Duodenal mucosa (tissue), 2 donors: ENCODE results near the gene ADIG.

Experiments used
- H3K27ac ChIP-seq: one replicate; pipeline ENCODE4 v1.7.0; 2013; ENCODE audit warnings: low read depth, low read length
- H3K27me3 ChIP-seq, 2 donors: one replicate each; pipeline ENCODE4 v1.7.0; 2013; ENCODE audit warnings: low read length in 2 of 2, control low read depth in 1 of 2; ENCODE audit not compliant: insufficient read depth in 2 of 2, control insufficient read depth in 1 of 2
- H3K36me3 ChIP-seq, 2 donors: one replicate each; pipeline ENCODE4 v1.7.0; 2013; ENCODE audit warnings: low read length in 2 of 2, control low read depth in 1 of 2; ENCODE audit not compliant: insufficient read depth in 2 of 2, control insufficient read depth in 1 of 2
- H3K4me1 ChIP-seq, 2 donors: one replicate each; pipeline ENCODE4 v1.7.0; 2013; ENCODE audit warnings: low read length in 2 of 2, control low read depth in 1 of 2; ENCODE audit not compliant: insufficient read depth in 2 of 2, control insufficient read depth in 1 of 2
- H3K4me3 ChIP-seq, 2 donors: one replicate each; pipeline ENCODE4 v1.7.0; 2013; ENCODE audit warnings: low read length in 2 of 2, low read depth in 1 of 2
- H3K9ac ChIP-seq, 2 donors: one replicate each; pipeline ENCODE4 v1.7.0; 2013; ENCODE audit warnings: low read length in 2 of 2, low read depth in 1 of 2
- H3K9me3 ChIP-seq, 2 donors: one replicate each; pipeline ENCODE4 v1.7.0; 2013; ENCODE audit warnings: low read length in 2 of 2, control low read depth in 1 of 2; ENCODE audit not compliant: control insufficient read depth in 1 of 2

ADIG gene

DNA sequence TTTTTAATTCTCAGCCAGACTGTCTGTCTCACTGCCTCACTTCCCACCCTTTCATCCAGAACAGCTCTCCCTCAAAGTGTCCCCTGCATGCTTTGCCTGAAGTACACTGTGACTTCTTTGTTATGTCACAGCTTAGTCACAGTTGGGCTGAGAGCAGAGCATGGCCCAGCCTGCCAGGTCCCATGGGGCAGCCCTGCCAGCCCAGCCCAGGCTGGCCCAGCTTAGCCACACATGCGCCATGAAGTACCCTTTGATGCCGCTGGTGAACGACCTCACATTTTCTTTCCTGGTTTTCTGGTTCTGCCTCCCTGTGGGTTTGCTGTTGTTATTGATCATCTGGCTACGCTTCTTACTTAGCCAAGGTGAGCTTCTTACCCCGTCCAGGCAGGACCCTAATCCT, at the start of gene ADIG:
Gene ADIG, plus strand, starts transcription at position 185 of the 400 bp plus-strand sequence. Its CDS starts 54 bp downstream, at position 239.
- no peaks in the 10 kb centered on the region for H3K9me3 ChIP-seq
- H3K27me3 ChIP-seq = no peaks in the 10 kb centered on the region

DNA sequence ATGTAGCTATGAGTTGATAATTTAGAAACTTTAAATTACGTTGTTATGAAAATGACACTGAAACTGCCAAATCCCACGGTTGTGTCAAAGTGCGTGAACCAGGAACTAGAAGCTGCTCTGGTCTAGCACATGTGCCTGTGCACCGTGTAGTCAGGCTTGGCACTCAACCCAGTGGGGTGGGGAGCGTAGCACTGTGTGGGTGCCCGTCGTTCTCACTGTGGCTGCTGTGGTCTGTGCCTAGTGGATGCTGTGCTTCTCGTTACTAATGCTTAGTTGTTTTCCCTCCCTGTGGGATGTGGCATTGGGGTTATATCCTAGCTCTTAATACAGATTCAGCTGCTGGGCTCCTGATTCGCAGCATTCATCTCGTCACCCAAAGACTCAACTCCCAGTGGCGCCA, 46.2 kb upstream of the ADIG start:
- Histone ChIP-seq H3K27me3 (no peaks in the 10 kb centered on the region), H3K36me3 (peaks cover 44 to 75% of the 10 kb centered on the region in 2 donors), H3K9me3 (no peaks in the 10 kb centered on the region), H3K9ac (no peak overlapping the region), H3K4me1 (no peaks in the 10 kb centered on the region), H3K27ac (no peak overlapping the region), H3K4me3 (no peak overlapping the region)

More for the DNA sequence above, at the start of gene ADIG:
- Histone ChIP-seq H3K4me1 (no peaks in the 10 kb centered on the region), H3K9ac (no peak within 1 kb of the TSS), H3K27ac (no peak within 1 kb of the TSS), H3K36me3 (peaks cover 4 to 10% of the 10 kb centered on the region in 2 donors), H3K4me3 (no peak within 1 kb of the TSS)

DNA sequence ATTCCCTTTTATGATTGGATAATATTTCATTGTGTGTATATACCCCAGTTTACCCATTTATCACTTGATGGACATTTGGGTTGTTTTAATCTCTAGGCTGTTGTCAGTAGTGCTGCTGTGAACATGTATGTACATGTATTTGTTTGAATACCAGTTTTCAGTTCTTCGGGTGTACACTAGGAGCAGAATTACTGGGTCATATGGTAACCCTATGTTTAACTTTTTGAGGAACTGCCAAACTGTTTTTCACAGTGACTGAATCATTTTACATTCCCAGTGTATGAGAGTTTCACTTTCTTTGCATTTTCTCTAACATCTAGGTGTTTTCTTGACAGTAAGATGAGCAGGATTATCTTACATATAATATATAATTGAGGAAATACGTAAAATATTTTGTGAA, 44.7 kb upstream of the ADIG start:
- H3K27ac ChIP-seq = no peak overlapping the region
- H3K9ac ChIP-seq = no peak overlapping the region
- H3K4me1 ChIP-seq = no peaks in the 10 kb centered on the region
- peaks cover 52 to 84% of the 10 kb centered on the region in 2 donors for H3K36me3 ChIP-seq
- H3K9me3 ChIP-seq = no peaks in the 10 kb centered on the region
- no peak overlapping the region for H3K4me3 ChIP-seq
- no peaks in the 10 kb centered on the region for H3K27me3 ChIP-seq

DNA sequence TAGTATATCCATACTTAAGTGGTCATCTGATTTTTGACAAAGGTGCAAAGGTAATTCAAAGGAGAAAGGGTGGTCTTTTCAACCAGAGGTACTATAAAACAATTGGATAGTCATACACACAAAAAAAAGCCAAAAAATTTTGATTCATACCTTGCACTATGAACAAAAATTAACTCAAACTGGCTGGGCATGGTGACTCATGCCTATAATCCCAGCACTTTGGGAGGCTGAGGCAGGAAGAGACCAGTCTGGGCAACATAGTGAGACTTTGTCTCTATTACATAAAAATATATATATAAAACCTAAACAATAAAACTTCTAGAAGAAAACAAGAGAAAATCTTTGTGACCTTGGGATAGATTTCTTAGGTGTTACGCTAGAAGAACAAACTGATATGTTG, 43.8 kb upstream of the ADIG start:
- H3K4me1 ChIP-seq = no peaks in the 10 kb centered on the region
- no peak overlapping the region for H3K27ac ChIP-seq
- no peak overlapping the region for H3K9ac ChIP-seq
- no peaks in the 10 kb centered on the region for H3K9me3 ChIP-seq
- no peaks in the 10 kb centered on the region for H3K27me3 ChIP-seq
- H3K4me3 ChIP-seq = no peak overlapping the region
- H3K36me3 ChIP-seq = peaks cover 61 to 84% of the 10 kb centered on the region in 2 donors

DNA sequence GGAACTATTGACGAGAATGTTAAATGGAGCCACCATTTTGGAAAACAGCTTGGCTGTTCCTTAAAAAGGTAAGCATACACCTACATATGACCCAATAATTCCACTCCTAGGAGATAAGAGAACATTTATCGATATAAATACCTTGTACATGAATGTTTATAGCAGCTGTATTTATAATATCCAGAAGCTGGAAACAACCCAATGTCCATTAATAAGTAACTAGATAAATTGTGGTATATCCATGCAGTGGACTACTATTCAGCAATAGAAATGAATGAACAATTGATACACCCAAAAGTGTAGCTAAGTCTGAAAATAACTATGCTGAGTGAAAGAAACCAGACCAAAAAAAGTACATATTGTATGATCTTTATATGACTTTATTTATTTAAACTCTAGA, 42.2 kb upstream of the ADIG start:
- H3K4me3 ChIP-seq = no peak overlapping the region
- no peaks in the 10 kb centered on the region for H3K27me3 ChIP-seq
- H3K9ac ChIP-seq = no peak overlapping the region
- H3K4me1 ChIP-seq = no peaks in the 10 kb centered on the region
- peaks cover 66 to 87% of the 10 kb centered on the region in 2 donors for H3K36me3 ChIP-seq
- no peaks in the 10 kb centered on the region for H3K9me3 ChIP-seq
- H3K27ac ChIP-seq = no peak overlapping the region

DNA sequence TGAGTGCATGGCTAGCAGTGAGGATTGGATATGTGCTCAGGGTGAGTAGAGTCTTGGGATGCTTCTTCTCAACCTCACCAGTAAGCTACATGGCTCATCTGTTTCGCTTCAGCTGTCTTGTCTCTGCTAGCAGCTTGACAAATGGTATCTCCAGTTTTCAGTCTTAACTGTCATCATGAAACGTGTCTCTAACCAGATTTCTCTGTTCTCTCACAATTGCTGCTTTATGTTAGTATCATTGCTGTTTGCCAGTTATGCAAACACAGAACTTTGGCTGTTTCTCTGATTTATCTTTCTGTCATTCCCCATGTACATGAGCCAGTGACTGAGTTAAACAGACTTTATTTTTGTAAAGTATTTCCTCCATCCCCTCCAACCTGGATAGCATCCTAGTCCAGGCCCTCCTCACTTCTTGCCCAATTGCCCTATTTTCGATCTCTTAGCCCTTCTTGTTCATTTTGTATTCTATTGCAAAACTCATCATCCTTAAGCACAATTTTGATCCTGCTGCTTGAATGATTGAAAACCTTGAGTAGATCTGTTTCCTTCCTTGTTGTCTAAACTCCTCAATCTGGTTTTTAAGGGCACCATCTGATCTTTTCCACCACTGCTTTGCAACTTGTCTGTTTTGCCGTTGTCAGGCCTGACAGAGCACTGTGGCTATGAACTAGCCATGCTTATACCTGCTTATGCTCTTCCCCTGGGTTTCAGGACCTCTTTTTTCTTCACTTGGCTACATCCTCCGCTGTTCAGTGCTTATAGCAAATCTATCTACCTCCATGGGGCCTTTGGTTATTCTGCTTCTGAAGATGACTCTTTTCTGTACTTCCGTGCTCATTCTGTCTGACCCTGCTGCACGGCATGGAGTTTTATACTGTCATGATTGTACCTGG, 37.7 kb upstream of the ADIG start:
- Histone ChIP-seq H3K4me3 (no peak overlapping the region), H3K9me3 (no peaks in the 10 kb centered on the region), H3K27me3 (no peaks in the 10 kb centered on the region), H3K4me1 (no peaks in the 10 kb centered on the region), H3K9ac (no peak overlapping the region), H3K36me3 (peaks cover 55 to 93% of the 10 kb centered on the region in 2 donors), H3K27ac (no peak overlapping the region)

DNA sequence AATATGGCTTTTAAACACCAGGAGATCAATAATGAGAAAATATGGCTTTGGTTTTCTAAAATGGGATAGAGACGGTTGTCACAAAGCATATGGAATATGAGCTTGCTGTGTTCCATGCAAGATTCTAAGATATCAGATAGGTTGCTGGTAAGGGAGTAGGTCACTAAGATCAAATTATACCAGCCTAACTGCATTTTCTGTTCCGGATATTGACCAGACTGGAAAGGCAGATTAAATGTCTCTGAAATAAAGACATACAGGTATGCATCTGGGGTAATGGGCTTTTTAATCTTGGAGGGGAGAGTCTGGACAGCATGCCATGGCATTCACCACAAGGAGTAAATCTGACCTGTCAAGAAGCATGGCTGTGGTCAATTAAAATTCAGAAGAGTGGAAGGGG, 35.2 kb upstream of the ADIG start:
- H3K27me3 ChIP-seq = no peaks in the 10 kb centered on the region
- H3K9ac ChIP-seq = no peak overlapping the region
- H3K4me1 ChIP-seq = no peaks in the 10 kb centered on the region
- H3K27ac ChIP-seq = no peak overlapping the region
- peaks cover 43 to 91% of the 10 kb centered on the region in 2 donors for H3K36me3 ChIP-seq
- H3K4me3 ChIP-seq = no peak overlapping the region
- no peaks in the 10 kb centered on the region for H3K9me3 ChIP-seq

DNA sequence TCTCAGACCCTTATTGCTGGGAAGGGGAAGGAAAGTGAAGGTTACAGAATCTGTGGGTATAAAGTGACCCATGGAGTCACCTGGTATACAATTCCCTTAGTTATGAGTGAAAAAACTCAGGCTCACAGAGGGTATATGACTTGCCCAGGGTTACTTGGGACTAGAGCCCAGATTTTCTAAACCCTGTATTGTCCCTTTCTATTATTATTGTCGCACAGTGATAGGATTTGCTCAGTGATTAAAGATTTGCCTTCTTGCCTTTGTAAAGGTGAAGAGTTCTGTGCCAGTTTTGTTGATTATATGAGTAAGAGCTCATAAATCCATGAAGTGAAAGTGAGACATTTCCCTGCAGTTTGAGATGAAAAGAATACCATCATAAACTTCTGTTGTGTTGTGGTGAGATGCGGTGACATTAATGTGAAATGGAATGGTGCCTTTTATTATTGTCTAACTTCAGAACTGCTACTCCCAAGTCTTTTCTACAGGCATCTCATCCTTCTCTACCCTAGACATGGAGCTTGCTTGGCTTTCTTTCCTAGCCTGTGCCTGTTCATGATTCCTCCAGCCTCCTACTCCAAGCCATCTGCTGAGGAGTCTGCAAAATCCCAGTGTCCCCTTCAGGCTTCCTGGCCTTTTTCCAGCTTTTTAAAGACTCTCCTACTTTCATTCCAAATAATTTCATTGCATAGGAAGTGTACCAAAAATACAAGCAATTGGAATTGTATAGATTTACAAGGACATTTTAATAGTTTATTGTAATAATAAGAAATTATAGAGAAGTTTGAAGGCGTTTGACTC, 33.5 kb upstream of the ADIG start:
- H3K4me3 ChIP-seq = no peak overlapping the region
- no peak overlapping the region for H3K9ac ChIP-seq
- H3K27me3 ChIP-seq = no peaks in the 10 kb centered on the region
- no peaks in the 10 kb centered on the region for H3K9me3 ChIP-seq
- no peak overlapping the region for H3K27ac ChIP-seq
- H3K36me3 ChIP-seq = peaks cover 44 to 90% of the 10 kb centered on the region in 2 donors
- H3K4me1 ChIP-seq = no peaks in the 10 kb centered on the region

DNA sequence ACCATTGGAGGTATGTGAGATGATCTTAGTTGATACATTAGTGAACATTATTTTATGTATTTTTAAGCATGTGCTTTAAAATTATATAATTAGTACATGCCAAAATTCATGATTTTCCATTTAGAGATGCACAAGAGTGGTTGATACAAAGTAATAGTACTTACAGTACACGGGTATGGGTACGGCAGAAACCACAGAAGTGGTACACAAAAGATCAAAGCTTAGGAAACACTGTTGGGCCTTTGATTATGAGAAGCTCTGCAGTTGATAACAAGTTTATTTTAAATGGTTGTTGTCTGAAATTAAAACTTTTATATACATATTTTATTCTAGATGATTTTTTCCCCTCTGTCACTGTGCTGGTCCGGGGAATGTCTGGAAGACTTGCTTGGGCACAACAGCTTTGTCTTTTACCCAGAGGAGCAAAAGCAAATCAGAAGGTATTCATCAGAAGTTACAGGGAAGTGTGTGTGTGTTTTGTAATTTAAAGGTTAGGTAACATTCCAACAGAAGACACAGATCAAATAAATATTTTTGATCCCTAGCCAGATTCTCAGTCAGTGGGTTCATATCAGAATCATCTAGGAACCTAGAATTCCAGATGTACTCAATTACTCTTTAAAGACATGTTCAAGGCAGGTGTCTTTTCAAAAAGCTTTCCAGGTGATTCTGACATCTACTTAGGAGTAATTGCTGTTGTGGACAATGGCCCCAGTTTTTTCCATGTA, 32.5 kb upstream of the ADIG start:
- Histone ChIP-seq H3K9ac (no peak overlapping the region), H3K4me1 (no peaks in the 10 kb centered on the region), H3K4me3 (no peak overlapping the region), H3K27ac (no peak overlapping the region), H3K27me3 (no peaks in the 10 kb centered on the region), H3K36me3 (peaks cover 45 to 88% of the 10 kb centered on the region in 2 donors), H3K9me3 (no peaks in the 10 kb centered on the region)
